Muscle layer of colon (tissue), 2 donors: Measurements from ENCODE around the gene XK.

Source experiments
- H3K27ac ChIP-seq: one replicate; pipeline ENCODE4 v1.7.0; 2013; ENCODE audit warnings: low read depth, mild to moderate bottlenecking, low read length, moderate library complexity
- H3K27me3 ChIP-seq, 2 donors: one replicate each; pipeline ENCODE4 v1.7.0; 2013; ENCODE audit warnings: low read length in 2 of 2, mild to moderate bottlenecking in 2 of 2; ENCODE audit not compliant: insufficient read depth in 2 of 2, control insufficient read depth in 1 of 2
- H3K36me3 ChIP-seq: one replicate; pipeline ENCODE4 v1.7.0; 2013; ENCODE audit warnings: mild to moderate bottlenecking, low read length; ENCODE audit not compliant: insufficient read depth
- H3K4me1 ChIP-seq: one replicate; pipeline ENCODE4 v1.7.0; 2013; ENCODE audit warnings: mild to moderate bottlenecking, low read length; ENCODE audit not compliant: insufficient read depth
- H3K4me3 ChIP-seq, 2 donors: one replicate each; pipeline ENCODE4 v1.7.0; 2013; ENCODE audit warnings: low read length in 2 of 2, low read depth in 1 of 2, mild to moderate bottlenecking in 1 of 2, moderate library complexity in 1 of 2
- H3K9ac ChIP-seq: one replicate; pipeline ENCODE4 v1.7.0; 2013; ENCODE audit warnings: low read length
- H3K9me3 ChIP-seq: one replicate; pipeline ENCODE4 v1.7.0; 2013; ENCODE audit warnings: mild to moderate bottlenecking, low read length
- donor health status: abdominal sarcoma.
- donor health status: Adenocarcinoma of cecum.

XK gene

DNA sequence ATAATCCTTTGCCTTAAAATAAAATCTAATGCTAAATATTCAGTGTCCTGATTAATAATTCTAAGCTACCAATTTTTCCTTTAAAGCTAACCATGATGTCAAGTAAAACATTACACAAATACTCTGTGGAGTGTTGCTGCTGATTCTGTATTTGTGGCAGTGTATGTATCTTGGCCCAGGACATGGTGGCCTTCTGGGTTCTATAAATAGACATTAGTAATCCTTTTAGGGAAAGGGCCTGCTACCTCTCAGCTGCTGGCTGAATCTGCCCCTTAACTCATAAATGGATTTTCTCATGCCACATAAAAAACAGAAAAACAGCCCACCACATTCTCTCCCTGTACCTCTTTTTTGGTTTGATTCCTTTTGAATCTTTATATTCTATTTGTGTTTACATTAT, 1.2 kb upstream of the XK start:
- Histone ChIP-seq H3K27me3 (peaks cover 0 to 7% of the 10 kb centered on the region in 2 donors), H3K9me3 (no peaks in the 10 kb centered on the region), H3K9ac (no peak overlapping the region), H3K36me3 (no peaks in the 10 kb centered on the region), H3K4me1 (peaks cover 7% of the 10 kb centered on the region), H3K27ac (peak overlapping the region; percentile 75), H3K4me3 (no peak overlapping the region)

DNA sequence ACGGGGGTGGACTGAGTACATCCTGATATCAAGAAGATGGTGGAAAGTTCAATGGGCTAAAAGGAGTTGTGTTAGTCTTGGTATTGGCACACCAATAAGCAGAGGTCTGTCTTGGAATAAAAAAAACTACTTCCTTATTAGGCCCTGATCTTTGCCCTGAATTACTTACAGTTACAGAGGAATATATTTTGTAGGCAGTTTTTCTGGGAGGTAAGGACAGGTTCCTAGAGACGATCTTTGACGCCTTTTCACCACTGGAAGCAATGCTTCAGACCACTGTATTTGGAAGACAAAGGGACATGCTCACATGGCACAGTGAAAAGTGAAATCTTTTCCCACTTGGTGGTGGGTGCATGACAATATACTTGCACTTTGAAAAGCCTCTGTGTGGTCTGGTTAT, 618 bp upstream of the XK start:
- Histone ChIP-seq H3K36me3 (no peaks in the 10 kb centered on the region), H3K4me3 (peak overlapping the region in 1 of 2 donors; percentile 59), H3K27me3 (peaks cover 0 to 7% of the 10 kb centered on the region in 2 donors), H3K9ac (no peak overlapping the region), H3K9me3 (no peaks in the 10 kb centered on the region), H3K27ac (peak overlapping the region; percentile 75), H3K4me1 (peaks cover 2% of the 10 kb centered on the region)

DNA sequence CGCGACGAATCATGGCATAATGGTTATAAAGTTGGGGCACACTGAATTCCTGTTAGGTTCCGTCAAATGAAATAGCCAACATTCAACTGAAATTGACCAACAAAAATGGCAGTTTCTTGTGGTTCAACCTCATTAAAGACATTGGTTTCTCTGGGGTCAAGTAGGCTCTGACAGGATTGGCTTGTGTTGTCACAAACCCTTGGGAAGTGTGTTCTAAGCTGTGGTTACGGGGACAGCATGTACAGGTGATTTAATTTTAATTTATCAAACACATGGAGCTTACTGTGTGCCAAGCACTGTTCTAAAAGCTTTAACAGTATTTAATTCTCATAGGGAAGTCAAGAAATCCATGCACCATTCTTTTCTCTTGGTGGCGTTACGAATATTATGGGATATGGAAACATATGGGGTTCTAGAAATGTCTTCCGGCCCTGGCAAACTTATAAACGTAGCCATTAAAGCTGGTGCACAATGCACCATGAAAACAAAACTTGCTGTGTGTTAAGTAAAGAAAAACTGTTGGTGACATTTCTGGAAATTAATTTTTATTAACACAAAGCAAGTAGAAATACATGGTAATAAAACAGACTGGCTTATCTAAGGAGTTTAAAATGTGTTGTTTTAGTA, 891 bp downstream of the XK start:
- Histone ChIP-seq H3K9me3 (no peaks in the 10 kb centered on the region), H3K36me3 (no peaks in the 10 kb centered on the region), H3K4me1 (no peaks in the 10 kb centered on the region), H3K9ac (no peak overlapping the region), H3K27ac (peak overlapping the region; percentile 36), H3K27me3 (peaks cover 0 to 7% of the 10 kb centered on the region in 2 donors), H3K4me3 (peak overlapping the region in 1 of 2 donors; percentile 59)

DNA sequence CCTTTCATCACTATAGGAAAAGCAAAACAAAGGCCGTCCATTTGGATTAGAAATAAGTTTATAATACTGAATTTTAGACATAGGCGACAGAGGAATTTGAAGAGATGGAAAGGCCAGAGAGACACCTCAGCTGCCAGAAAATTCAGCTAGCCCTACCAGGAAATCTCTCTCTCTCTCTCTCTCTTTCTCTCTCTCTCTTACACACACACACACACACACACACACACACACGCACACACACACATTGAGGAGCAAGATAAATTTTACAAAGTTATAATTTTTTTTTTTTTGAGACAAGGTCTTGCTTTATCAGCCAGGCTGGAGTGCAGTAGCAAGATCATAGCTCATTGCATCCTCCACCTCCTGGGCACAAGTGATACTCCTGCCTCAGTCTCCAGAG, 1.4 kb downstream of the XK start:
- Histone ChIP-seq H3K4me3 (peak overlapping the region in 1 of 2 donors; percentile 59), H3K36me3 (no peaks in the 10 kb centered on the region), H3K4me1 (no peaks in the 10 kb centered on the region), H3K9ac (no peak overlapping the region), H3K27ac (peak overlapping the region; percentile 67), H3K27me3 (peaks cover 0 to 7% of the 10 kb centered on the region in 2 donors), H3K9me3 (no peaks in the 10 kb centered on the region)

DNA sequence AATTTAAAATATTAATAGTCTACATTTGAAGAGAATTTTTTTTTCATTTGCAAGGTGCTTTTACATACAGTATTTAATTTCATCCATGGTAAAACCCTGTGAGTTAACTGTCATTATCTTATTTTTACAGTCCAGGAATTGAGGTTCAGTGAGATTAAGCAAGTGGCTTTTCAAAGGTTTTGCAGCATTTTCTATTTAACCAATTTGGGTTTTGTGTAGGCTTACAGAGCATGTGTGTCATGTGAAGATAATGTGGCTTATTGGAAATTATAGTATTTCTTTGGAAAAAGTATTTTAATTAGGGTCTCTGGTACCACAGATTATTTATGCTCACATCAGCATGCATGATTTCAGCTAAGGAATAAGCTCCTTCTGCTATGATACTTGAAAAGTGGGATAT, 4.5 kb downstream of the XK start:
- Histone ChIP-seq H3K4me1 (no peaks in the 10 kb centered on the region), H3K9ac (no peak overlapping the region), H3K36me3 (no peaks in the 10 kb centered on the region), H3K27me3 (peaks cover 0 to 7% of the 10 kb centered on the region in 2 donors), H3K4me3 (no peak overlapping the region), H3K27ac (no peak overlapping the region), H3K9me3 (no peaks in the 10 kb centered on the region)

DNA sequence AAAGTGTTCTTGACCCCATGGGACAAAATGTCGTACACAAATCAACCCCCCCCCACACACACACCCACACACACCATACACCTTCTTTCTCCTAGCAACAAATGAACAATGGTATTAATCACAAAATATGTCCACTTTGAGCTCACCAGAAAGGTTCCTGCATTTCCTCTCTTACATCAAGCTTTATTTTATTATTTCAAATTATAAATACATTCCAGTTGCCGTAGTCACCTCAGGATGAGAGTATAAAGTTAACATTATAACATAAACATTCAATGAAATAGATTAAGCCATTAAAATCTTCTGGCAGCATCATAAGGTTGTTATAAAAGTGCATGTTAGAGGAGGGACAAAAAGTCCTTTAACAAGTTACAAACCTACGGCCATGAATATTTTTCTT, 7.3 kb downstream of the XK start:
- Histone ChIP-seq H3K27me3 (no peaks in the 10 kb centered on the region), H3K4me1 (no peaks in the 10 kb centered on the region), H3K27ac (no peak overlapping the region), H3K4me3 (no peak overlapping the region), H3K9ac (no peak overlapping the region), H3K36me3 (no peaks in the 10 kb centered on the region), H3K9me3 (no peaks in the 10 kb centered on the region)

DNA sequence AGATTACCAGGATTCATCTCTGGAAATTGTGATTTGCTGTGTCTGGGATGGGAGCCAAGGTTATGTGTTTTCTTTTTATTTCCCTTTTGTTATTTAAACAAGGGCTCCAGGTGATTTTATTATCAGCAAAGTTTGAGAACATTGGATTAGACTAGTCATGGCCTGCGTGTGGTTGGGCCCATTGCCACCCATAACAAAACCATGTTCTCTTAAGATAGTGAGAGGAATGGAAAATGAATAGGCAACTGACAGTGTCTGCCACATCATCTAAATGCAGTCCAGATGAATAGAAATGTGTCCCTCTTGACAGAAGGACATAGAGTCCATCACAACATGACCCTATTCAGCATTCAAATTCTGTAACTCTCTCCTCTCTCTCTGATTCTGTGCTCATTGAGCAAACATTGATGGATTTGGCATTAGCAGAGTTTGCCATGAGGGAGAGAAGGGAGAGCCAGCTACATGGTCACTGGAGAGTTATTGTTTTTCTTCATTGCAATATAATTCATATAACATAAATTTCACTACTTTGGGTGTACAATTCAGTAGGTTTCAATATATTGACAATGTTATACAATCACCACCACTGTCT, 11.7 kb downstream of the XK start:
- H3K36me3 ChIP-seq = no peaks in the 10 kb centered on the region
- no peaks in the 10 kb centered on the region for H3K27me3 ChIP-seq
- no peaks in the 10 kb centered on the region for H3K4me1 ChIP-seq
- H3K27ac ChIP-seq = no peak overlapping the region
- no peak overlapping the region for H3K4me3 ChIP-seq
- H3K9me3 ChIP-seq = no peaks in the 10 kb centered on the region
- H3K9ac ChIP-seq = no peak overlapping the region

DNA sequence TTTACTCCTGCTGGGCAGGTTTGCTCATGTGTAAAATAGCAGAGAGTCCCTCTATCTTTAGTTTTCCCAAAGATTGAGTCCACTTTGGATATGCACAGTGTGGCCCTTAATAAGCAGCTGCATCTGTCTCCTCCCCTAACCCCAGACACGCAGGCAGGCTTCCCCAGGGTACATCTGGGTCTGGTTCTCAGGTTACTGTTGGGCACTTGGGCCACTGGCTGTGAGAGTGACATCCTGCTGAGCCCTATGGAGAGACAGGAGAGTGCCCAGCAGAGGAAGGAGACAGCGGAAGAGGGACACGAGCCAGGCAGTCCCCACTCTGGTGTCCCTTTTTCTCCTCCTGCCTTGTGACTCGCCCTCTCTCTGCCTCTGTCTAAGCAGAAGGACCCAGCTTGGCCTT, 16.0 kb downstream of the XK start:
- no peaks in the 10 kb centered on the region for H3K9me3 ChIP-seq
- H3K36me3 ChIP-seq = no peaks in the 10 kb centered on the region
- H3K4me3 ChIP-seq = no peak overlapping the region
- H3K4me1 ChIP-seq = no peaks in the 10 kb centered on the region
- H3K27me3 ChIP-seq = no peaks in the 10 kb centered on the region
- no peak overlapping the region for H3K27ac ChIP-seq
- H3K9ac ChIP-seq = no peak overlapping the region

DNA sequence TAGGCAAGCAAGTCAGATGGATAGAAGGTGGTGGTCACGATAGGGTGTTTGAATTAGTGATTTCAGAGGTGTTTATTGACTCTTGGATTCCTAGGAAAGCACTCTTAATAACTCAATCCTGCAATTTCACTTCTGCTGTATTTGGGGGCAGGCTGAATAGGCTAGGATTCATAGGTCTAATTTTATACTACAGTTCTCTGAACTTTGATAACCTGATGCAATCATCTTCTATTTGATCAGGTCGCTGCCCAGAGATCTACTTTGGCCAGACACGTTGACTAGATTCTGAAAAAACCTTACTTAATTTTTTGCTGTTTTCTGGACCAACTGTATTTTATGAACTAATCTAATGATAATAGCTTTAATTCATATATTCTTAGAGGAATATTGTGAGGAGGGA, 26.4 kb downstream of the XK start:
- H3K27me3 ChIP-seq = no peaks in the 10 kb centered on the region
- H3K27ac ChIP-seq = no peak overlapping the region
- H3K9me3 ChIP-seq = no peaks in the 10 kb centered on the region
- no peak overlapping the region for H3K9ac ChIP-seq
- H3K4me1 ChIP-seq = peaks cover 4% of the 10 kb centered on the region
- no peak overlapping the region for H3K4me3 ChIP-seq
- H3K36me3 ChIP-seq = no peaks in the 10 kb centered on the region

DNA sequence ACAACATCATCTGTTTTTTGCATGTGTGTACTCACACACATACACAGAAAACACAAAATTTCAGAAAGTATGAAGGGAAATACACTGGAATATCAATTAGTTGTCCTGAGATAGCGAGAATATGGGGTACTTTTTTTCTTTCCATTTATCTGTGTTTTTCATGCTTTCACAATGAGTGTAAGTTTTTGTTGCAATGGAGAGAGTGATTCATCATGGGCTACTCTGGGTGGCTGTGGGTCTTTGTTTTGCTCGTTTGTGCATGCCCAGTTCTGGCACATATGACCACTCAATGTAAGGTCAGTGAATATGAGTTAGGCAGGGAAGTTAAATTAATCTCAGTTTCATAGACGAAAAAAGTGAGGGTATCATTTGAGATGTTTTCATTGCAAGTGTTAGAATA, 26.9 kb downstream of the XK start:
- no peak overlapping the region for H3K9ac ChIP-seq
- no peaks in the 10 kb centered on the region for H3K36me3 ChIP-seq
- H3K27ac ChIP-seq = no peak overlapping the region
- peaks cover 4% of the 10 kb centered on the region for H3K4me1 ChIP-seq
- H3K4me3 ChIP-seq = no peak overlapping the region
- no peaks in the 10 kb centered on the region for H3K9me3 ChIP-seq
- no peaks in the 10 kb centered on the region for H3K27me3 ChIP-seq

DNA sequence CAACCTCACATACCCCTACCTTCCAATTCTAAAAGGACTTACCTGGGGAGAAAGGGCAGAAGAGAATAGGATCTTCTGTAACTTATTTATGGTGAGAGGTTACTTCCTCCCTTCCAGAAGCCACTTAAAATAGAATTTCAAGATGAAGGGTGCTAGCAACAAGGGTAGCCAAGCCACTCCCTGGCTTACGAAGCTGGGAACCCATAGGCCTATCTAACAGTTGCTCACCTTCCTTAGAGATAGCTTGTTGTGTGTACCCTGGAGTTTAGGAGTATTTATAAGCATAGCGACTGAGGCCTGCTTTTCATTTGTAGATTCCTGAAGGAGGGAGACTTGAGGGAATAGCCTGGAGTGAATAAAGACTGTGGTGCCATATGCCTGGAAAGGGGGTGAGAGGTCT, 28.9 kb downstream of the XK start:
- Histone ChIP-seq H3K9ac (no peak overlapping the region), H3K27ac (no peak overlapping the region), H3K36me3 (no peaks in the 10 kb centered on the region), H3K9me3 (peaks cover 4% of the 10 kb centered on the region), H3K4me3 (no peak overlapping the region), H3K4me1 (no peaks in the 10 kb centered on the region), H3K27me3 (no peaks in the 10 kb centered on the region)

DNA sequence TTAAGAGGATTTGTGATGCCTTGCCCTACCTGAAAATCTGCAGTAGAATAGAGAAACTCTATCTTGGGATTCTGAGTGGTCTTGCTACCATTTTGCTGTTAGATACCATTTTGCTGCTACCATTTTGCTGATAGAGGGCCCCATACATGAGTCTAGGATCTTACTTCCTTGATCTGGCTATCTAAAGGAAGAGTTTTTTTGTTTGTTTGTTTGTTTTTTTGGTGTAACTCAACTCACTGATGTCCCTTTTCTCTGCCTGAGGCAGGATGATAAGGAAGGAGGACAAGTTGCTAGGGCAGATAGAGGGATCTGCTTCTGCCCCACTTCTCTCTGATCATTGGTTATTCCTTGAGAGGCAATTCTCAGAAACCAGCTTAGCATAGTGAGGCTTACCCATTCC, 31.0 kb downstream of the XK start:
- no peaks in the 10 kb centered on the region for H3K27me3 ChIP-seq
- H3K36me3 ChIP-seq = no peaks in the 10 kb centered on the region
- H3K9ac ChIP-seq = no peak overlapping the region
- no peak overlapping the region for H3K4me3 ChIP-seq
- H3K4me1 ChIP-seq = no peaks in the 10 kb centered on the region
- H3K27ac ChIP-seq = no peak overlapping the region
- peaks cover 4% of the 10 kb centered on the region for H3K9me3 ChIP-seq
